GF-D8 (cell line): ENCODE measurements around the gene PLS3.

Source experiments
- DNase-seq: peaks from one replicate; lab custom pipeline; 2025; lab: John Stamatoyannopoulos, UW

Gene PLS3

DNA sequence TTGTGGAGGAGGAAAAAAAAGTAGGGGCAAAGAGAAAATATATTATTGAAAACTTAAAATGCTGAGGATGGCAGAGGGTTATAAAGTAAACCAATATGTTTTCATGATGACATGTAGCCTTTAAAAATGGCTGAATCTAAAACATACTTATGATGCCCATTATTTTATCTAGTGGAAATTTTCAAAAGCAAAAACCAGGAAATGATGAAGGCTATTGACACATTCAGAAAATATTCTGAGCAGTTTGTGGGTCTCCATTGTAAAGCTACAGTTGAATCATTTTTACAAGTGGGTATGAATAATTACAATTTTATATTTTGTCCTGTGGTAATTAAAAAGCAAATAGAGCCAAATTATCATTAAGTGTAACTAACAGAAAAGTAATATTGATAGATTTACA is 10.7 kb downstream of the PLS3 start:
- DNase-seq: no peak

- DNase-seq: no peak
These were observed 12.2 kb downstream of the PLS3 start for GRCh38 chrX:115573185-115573584.

DNA sequence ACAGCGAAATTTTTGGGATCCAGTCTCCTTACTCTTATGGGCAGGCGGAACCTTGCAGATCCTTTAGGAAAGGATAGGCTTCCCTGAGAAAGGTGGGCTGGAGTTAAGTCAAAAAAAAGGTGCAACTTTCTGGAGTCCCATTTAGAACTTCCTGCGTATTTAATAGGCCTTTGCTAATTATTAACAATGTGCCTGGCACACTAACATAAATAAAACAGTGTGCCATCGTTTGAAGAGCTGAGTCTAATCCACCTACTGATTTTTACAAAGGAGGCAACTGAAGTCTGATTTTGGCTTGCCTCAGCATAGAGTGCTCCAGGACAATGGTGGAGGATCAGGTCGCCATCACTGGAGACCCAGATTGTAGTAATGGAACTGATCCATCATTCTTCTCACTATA is 15.7 kb downstream of the PLS3 start:
- DNase-seq: no peak

DNA sequence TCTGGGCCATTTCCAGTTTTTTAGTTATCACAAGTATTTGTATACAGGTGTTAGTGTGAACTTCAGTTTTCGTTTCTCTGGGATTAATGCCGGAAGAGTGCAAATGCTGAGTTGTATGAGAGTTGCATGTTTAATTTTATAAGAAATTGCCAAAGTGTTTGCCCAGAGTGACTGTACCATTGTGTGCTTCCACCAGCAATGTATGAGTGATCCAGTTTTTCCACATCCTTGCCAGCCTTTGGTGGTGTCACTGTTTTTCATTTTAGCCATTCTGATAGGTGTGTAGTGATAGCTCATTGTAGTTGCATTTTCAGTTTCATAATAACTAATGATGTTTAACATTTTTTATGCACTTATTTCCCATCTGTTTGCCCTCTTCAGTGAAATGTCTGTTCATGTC is 18.4 kb downstream of the PLS3 start:
- DNase-seq: no peak

DNA sequence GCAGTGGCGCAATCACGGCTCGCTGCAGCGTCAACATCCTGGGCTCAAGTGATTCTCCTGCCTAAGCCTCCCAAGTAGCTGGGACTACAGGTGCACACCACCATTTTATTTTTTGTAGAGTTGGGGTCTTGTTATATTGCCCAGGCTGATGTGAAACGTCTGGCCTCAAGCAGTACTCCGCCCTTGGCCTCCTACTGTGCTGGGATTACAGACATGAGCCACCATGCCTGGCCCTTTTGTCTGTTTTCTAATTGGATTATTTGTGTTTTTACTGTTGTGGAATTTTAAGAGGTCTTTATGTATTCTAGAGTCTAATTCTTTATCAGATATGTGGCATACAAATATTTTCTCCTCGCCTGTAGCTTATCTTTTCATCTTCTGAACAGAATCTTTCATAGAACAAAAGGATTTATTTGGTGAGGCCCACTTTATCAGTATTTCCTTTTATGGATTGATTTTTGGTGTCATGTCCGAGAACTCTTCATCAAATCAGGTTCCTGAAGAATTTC is 18.9 kb downstream of the PLS3 start:
- DNase-seq: no peak

DNA sequence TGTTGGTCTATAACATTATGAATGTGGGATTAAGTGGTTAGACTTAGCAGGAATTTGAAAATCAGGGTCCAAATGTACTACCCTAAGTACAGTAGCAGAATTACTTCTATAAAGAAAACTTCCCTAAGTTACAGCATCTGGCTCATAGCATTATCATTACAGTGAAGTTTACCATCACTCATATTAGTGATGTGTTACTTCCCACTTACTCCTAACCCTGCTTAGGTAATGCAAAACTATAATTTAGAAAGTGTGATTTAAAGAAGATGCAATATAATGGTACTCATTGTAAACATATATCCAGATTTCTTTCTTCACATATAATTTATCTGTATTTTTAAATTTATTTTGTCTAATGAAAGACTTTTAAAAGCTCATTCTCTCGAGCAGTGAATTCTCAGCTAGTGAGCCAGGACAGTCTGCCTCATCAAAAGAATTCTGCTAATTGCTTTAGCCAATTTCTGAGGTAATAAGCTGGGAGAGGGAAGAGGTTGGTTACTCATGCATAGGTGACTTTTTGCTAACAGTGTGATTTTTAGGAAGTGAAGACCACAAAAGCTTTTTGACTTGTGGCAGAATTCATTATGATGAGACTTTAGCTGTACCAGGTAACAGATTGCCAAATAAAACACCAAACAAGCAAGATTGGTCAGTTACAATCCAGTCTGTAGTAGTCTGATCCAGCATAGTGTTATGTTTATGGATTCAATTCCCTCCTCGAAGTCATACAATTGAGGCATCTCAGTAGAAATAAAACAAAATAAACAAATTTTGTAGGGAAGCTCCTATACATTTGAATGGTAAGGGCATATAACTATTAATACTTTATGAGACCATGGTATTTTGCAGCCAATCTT is 21.0 kb downstream of the PLS3 start:
- DNase-seq: no peak

DNA sequence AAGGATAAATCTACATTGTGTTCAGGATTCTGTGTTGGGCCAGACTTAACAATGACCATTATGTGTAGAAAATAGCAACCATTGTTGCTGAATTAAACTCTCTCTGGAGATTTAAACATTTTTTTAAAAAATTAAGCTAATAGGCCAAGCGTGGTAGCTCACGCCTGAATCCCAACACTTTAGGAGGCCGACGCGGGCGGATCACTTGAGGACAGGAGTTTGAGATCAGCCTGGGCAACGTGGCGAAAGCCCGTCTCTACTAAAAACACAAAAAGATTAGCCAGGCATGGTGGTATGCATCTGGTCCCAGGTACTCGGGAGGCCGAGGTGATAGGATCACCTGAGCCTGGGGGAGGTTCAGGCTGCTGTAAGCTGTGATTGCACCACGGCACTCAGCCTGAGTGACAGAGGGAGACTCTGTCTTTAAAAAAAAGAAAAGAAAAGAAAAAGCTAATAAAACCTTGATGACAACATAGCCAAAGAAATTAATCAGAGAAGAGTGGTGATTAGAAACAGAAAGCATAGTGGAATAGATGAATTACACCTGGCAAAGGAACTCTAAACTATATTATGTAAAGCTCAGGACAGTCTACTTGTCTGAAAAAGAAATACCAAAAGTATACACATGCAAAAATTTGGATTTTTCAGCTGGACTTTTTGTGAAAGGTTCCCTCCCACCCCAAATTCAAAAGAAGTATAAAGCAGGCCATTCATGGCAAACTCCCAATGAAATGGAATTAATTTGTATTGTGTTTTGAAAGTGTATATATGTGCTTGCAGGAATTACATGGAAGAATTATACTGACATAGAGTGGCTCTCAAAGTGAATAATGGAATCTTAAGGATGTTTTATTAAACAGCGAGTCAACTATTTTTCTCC is 21.9 kb downstream of the PLS3 start:
- DNase-seq: no peak

GRCh38 chrX:115583496-115584004 is 22.6 kb downstream of the PLS3 start:
- DNase-seq: no peak

DNA sequence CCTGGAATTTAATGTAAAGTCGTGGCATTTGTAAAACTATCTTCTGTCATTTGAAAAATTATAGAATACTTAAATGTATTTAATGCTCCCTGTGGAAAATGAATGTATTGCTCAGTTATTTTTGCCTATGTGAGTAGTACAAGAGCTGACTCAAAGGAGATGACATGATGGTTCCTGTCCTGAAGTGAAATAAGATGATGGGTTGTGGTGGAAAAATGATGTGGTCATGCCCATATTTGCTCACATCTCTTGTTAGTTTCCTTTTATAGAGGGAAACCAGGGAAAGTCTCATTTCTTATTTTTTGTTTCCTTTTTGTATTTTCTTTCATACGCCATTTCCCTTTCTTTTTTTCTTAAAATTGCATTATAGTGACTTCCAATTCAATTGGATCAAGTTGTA is 23.7 kb downstream of the PLS3 start:
- no peak for DNase-seq

- DNase-seq: no peak
These were observed 27.2 kb downstream of the PLS3 start for GRCh38 chrX:115588179-115588578.

DNA sequence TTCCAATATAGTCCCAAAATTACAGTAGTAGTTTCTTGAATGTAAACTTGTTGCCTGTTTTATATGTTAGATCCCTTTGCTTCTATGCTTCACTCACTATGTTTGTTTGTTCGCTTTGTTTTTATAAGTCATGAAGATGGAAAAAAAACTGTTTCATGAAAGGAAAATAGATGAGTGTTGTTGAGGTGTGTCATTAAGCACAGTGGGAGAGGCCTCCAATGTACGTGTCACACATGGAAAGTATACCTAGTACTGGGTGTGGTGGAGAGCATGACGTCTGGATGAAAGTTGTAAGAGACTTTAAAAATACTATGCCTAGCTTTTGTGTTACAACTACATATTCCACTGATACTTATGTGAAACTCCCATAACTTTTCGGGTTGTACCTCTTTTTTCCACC is 28.4 kb downstream of the PLS3 start:
- no peak for DNase-seq

DNA sequence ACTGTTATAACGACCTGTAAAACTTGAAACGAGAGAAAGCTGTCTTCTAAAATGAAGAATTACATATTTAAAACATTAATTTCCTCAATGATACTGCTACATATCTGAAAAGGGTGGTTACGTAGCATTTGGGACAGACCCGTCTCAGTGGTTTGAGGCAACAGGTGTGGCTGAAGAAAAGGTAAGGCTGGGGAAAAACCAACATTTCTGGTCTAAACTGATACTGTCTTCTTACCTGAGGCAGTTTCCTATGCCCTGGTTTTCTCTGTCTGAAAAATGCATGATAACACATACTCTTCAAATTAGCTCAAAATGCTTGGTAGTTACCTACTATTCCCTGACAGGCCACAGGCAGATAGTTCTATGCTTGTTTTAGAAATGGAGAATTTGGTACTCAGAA is 30.4 kb downstream of the PLS3 start:
- DNase-seq: no peak

DNA sequence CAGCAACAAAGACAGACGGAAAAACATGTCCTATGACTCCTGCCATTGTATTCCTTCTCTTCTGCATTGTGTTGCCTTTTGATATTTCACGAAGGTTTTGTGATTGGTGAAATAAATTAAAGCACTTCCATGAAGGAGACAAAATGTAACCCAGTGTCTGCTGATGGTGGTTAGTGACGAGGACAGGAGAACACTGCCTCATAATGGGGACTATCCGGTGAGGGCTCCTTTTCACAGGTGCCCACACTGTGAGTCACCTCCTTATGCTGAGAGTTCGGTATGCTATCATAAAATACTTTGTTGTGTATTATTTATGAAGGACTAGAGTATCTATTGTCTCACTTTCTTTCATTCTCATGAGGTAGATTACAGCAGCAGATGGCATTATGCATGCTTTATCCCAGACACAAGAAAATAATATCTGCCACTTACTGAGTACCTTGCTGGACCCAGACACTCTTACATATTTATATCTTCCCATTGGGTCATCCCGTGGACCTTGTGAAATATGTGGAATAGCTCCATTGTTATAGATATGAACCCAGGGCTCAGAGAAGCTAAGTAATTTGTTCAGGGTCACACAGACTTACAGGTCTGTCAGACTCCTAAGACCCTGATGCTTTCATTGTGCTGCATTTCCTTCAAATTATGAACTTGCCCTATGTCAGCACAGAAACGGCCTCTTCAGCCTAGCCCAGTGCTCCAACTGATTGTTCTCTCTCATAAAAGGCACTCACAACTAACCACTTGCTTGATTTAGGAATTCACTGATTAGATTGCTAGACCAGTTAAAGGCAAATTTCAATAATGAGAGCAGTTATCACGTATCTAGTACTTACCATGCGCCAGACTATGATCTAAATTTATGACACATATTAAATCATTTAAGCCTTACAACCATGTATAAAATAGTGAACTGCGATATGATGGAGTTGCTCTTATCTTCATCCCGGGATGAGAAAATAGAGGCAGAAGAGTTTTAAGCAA is 31.2 kb downstream of the PLS3 start:
- DNase-seq: no peak

GRCh38 chrX:115592997-115593734 is 32.2 kb downstream of the PLS3 start:
- DNase-seq: no peak

DNA sequence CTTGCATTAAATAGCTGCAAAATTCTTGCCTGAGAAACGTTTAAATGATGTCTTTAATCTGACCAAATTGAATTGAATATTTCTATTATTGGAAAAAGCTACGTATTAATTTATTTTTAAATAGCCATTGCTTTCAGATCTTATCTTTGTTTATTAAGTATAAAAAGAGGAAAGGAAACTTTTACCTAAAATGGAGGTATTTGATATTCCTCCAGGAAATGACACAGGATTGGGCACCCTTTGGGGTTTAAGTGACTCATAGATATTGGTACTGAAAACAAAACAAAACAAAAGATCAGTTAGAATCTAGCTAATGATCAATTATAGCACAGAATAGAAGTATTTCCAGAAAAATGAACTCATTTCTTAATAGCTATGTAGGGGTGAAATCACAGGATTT is 34.1 kb downstream of the PLS3 start:
- DNase-seq: no peak

DNA sequence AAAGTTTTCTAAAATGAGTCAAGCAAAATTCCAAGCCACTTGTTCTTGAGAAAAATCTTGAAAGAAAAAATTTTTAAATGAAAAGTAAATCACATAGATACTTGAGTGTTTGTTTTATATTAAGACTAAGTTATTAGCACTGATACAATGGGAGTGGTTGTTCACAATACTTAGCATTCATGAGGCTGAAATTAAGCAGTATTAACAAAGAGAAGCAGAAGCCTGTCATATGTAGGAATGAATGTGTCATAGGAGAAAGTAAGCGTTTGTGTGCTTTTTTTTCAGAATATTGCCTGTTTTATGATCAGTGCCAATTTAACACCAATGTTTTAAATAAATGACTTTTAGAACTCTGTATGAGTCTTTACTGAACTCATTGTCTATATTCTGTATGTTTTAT is 37.6 kb downstream of the PLS3 start:
- DNase-seq: no peak

- DNase-seq: no peak
These were observed 41.3 kb downstream of the PLS3 start for GRCh38 chrX:115602308-115602707.

- DNase-seq: no peak
These were observed 41.9 kb downstream of the PLS3 start for GRCh38 chrX:115602729-115603389.

GRCh38 chrX:115603534-115604074 is 42.6 kb downstream of the PLS3 start:
- no peak for DNase-seq

GRCh38 chrX:115606861-115607260 is 45.9 kb downstream of the PLS3 start:
- DNase-seq: no peak
